NB4 (cell line): Measurements from ENCODE around the gene TBX6.

Experiments used
- POLR2A ChIP-seq: IDR thresholded peaks from 2 replicates; pipeline ENCODE4 v1.6.1; 2011; ENCODE audit warnings: mild to moderate bottlenecking; ENCODE audit not compliant: insufficient read length; ENCODE audit errors: extremely low read depth
- TF ChIP-seq, protein P1 (sequence below): IDR thresholded peaks from one replicate; pipeline ENCODE4 v1.5.1; 2012; ENCODE audit warnings: low read depth, low read length

GRCh38 chr16:30063278-30063892 lies 28.3 kb downstream of the TBX6 start:
- TF ChIP-seq, protein P1, sequence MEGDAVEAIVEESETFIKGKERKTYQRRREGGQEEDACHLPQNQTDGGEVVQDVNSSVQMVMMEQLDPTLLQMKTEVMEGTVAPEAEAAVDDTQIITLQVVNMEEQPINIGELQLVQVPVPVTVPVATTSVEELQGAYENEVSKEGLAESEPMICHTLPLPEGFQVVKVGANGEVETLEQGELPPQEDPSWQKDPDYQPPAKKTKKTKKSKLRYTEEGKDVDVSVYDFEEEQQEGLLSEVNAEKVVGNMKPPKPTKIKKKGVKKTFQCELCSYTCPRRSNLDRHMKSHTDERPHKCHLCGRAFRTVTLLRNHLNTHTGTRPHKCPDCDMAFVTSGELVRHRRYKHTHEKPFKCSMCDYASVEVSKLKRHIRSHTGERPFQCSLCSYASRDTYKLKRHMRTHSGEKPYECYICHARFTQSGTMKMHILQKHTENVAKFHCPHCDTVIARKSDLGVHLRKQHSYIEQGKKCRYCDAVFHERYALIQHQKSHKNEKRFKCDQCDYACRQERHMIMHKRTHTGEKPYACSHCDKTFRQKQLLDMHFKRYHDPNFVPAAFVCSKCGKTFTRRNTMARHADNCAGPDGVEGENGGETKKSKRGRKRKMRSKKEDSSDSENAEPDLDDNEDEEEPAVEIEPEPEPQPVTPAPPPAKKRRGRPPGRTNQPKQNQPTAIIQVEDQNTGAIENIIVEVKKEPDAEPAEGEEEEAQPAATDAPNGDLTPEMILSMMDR = no peak
- no peak for TF ChIP-seq POLR2A
